Measurements from ENCODE around the gene BBOF1. TPM values are rescaled to one million over a fixed set of nuclear protein-coding genes. Genes with fewer than 3 reads are reported as not detected.

Gene BBOF1
- total RNA-seq, 4 donors from 2014 or later: 8.6 to 11.8 (median 9.9) TPM

DNA sequence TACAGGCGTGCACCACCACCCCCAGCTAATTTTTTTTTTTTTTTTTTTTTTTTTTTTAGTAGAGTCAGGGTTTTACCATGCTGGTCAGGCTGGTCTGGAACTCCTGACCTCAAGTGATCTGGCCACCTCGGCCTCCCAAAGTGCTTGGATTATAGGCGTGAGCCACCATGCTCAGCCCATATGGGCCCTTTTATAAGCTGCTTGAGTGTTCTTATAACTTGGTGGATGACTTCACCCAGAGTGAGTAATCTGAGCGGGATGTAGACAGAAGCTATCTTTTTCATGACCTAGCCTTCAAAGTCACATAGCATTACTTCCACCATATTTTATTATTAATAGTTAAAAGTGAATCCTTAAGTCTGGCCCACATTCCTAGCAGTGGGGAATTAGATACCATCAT is 16.4 kb downstream of the BBOF1 start:
- no peaks in the 10 kb centered on the region for H3K4me1 ChIP-seq
- no peak overlapping the region for H3K4me3 ChIP-seq
- no peaks in the 10 kb centered on the region for H3K27me3 ChIP-seq
- no peak overlapping the region for H3K27ac ChIP-seq (replicated peaks in 1 of 4)
- no peaks in the 10 kb centered on the region for H3K9me3 ChIP-seq
- TF ChIP-seq EP300 (IDR thresholded peaks at IDR 0.05): no peak
- TF ChIP-seq POLR2A (IDR thresholded peaks at IDR 0.05; ENCODE audit: low read depth): no peak
- TF ChIP-seq, protein P1, sequence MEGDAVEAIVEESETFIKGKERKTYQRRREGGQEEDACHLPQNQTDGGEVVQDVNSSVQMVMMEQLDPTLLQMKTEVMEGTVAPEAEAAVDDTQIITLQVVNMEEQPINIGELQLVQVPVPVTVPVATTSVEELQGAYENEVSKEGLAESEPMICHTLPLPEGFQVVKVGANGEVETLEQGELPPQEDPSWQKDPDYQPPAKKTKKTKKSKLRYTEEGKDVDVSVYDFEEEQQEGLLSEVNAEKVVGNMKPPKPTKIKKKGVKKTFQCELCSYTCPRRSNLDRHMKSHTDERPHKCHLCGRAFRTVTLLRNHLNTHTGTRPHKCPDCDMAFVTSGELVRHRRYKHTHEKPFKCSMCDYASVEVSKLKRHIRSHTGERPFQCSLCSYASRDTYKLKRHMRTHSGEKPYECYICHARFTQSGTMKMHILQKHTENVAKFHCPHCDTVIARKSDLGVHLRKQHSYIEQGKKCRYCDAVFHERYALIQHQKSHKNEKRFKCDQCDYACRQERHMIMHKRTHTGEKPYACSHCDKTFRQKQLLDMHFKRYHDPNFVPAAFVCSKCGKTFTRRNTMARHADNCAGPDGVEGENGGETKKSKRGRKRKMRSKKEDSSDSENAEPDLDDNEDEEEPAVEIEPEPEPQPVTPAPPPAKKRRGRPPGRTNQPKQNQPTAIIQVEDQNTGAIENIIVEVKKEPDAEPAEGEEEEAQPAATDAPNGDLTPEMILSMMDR (IDR thresholded peaks at IDR 0.05): no peak
- TF ChIP-seq POLR2AphosphoS5 (IDR thresholded peaks at IDR 0.05): no peak
- DNase-seq (ENCODE audit: extremely low spot score): no peak
- peaks cover 0 to 32% (median 0%) of the 10 kb centered on the region in 4 donors for H3K36me3 ChIP-seq
- 98% methylated on average over 4 of the region's 4 CpGs for WGBS
- intact Hi-C loops (cut with DNase I): no loop called here

DNA sequence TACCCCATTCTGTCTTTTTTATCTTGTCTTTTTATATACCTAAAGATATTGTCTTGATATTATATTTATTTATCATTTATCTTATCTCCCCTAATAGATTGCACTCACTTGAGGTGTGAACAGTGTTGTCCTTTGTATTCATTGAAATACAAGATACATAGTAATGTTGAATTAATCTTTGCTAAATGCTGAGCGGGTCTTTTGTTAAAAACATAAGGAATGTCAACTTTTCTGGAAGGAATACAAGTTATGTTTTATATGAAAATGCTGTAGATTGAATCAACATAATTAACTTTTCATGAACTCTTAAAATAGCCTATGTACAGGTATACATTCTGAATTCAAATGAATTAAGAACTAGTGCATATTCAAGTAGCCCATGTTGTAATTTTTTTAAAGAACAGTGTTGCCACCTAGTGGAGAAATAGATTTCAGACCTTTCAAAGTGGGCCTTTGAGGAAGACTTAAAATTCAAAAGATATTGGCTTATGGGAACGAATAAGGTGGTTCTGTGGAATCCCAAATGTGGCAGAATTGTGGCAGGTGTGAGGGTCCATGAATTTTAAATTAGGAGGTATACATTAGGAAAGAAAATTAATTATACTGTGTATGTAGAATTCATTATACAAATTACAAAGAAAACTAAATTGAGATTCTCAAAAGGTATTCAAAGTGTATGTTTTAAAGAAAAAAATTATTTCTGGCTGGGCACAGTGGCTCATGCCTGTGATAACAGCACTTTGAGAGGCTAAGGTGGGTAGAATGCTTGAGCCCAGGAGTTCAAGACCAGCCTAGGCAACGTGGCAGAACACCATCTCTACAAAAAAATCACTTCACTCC is 19.1 kb downstream of the BBOF1 start:
- DNase-seq (ENCODE audit: extremely low spot score): no peak
- H3K27me3 ChIP-seq: no peaks in the 10 kb centered on the region
- H3K9me3 ChIP-seq: no peaks in the 10 kb centered on the region
- peaks cover 0 to 42% (median 10%) of the 10 kb centered on the region in 4 donors for H3K36me3 ChIP-seq
- H3K27ac ChIP-seq (replicated peaks in 1 of 4): no peak overlapping the region
- no peak overlapping the region for H3K4me3 ChIP-seq
- intact Hi-C loops (cut with DNase I): no loop called here
- TF ChIP-seq POLR2AphosphoS5 (IDR thresholded peaks at IDR 0.05) (no peak), POLR2A (IDR thresholded peaks at IDR 0.05; ENCODE audit: low read depth) (no peak)
- TF ChIP-seq, protein P1 (IDR thresholded peaks at IDR 0.05): peak; percentile 54 to 71 (median 63)
- WGBS: 64% methylated on average over 3 of the region's 3 CpGs
- H3K4me1 ChIP-seq: no peaks in the 10 kb centered on the region

DNA sequence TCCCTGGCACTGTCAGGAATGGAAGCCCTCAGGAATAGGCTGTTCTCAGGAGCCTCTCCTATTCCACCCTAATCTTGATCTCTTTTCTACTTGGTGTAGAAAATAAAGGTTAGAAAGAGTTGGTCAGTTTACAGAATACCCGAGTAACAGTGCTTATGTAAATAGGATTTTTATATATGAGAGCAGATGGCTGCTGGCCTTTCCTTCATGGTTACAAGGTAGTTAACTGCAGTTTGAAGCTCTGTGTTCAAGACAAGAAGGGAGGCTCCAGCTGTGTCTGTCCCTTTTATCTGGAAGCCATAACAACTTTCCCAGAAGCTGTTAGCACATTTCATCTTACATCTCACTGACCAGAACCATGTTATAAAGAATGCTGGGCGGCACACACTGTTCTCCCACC is 23.1 kb downstream of the BBOF1 start:
- Histone ChIP-seq H3K36me3 (peaks cover 0 to 53% (median 18%) of the 10 kb centered on the region in 4 donors), H3K9me3 (no peaks in the 10 kb centered on the region), H3K4me3 (no peak overlapping the region), H3K4me1 (no peaks in the 10 kb centered on the region), H3K27ac (replicated peaks in 1 of 4) (no peak overlapping the region), H3K27me3 (no peaks in the 10 kb centered on the region)
- 82% methylated on average over 2 of the region's 2 CpGs for WGBS
- intact Hi-C loops (cut with DNase I): no loop called here
- TF ChIP-seq EP300 (IDR thresholded peaks at IDR 0.05) (no peak), POLR2A (IDR thresholded peaks at IDR 0.05; ENCODE audit: low read depth) (no peak), POLR2AphosphoS5 (IDR thresholded peaks at IDR 0.05) (no peak)
- TF ChIP-seq, protein P1 (IDR thresholded peaks at IDR 0.05): no peak
- no peak for DNase-seq (ENCODE audit: extremely low spot score)

DNA sequence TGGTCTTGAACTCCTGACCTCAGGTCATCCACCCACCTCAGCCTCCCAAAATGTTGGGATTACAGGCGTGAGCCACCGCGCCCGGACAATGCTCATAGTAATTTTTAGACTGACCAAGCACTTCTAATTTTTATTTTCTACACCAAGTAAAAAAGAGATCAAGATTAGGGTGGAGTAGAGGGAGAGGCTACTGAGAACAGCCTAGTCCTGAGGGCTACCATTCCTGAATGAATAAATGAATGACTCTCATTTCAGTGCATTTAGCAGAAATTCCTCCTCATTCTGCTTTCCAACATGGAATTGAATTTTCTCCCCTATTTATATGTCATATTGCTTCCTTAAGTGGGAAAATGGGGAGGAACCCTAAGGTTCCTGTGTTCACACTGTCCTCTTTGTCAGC is 26.4 kb downstream of the BBOF1 start:
- TF ChIP-seq EP300 (IDR thresholded peaks at IDR 0.05) (no peak), POLR2A (IDR thresholded peaks at IDR 0.05; ENCODE audit: low read depth) (no peak), POLR2AphosphoS5 (IDR thresholded peaks at IDR 0.05) (no peak)
- TF ChIP-seq, protein P1 (IDR thresholded peaks at IDR 0.05): no peak
- WGBS: 95% methylated on average over 4 of the region's 4 CpGs
- Histone ChIP-seq H3K9me3 (no peaks in the 10 kb centered on the region), H3K4me3 (no peak overlapping the region), H3K27ac (replicated peaks in 1 of 4) (no peak overlapping the region), H3K36me3 (peaks cover 0 to 62% (median 22%) of the 10 kb centered on the region in 4 donors), H3K4me1 (no peaks in the 10 kb centered on the region), H3K27me3 (no peaks in the 10 kb centered on the region)
- intact Hi-C loops (cut with DNase I): no loop called here
- DNase-seq (ENCODE audit: extremely low spot score): no peak
